SU-DHL-6 (cell line): Measurements from ENCODE around the gene PPP2R2C.

Experiments used
- H2AFZ ChIP-seq: fragments of 200-600 bp; sonication (generic); 2 replicates; pipeline ENCODE4 v1.6.1; 2014; ENCODE audit warnings: low read depth, mild to moderate bottlenecking, moderate library complexity, mixed read lengths, antibody characterized with exemption, low read length; ENCODE audit not compliant: severe bottlenecking
- H3F3A ChIP-seq: fragments of 200-600 bp; shearing (Covaris generic); 2 replicates; pipeline ENCODE4 v1.6.0; 2016; ENCODE audit warnings: antibody characterized with exemption, mild to moderate bottlenecking; ENCODE audit not compliant: insufficient read depth
- H3K27ac ChIP-seq: fragments of 200-600 bp; sonication (generic); 2 replicates; pipeline ENCODE4 v1.5.1; 2016; ENCODE audit warnings: low read depth, mild to moderate bottlenecking, low read length, moderate library complexity, mixed read lengths
- H3K27me3 ChIP-seq: fragments of 200-600 bp; sonication (generic), shearing (Covaris generic); 2 replicates; pipeline ENCODE4 v1.6.0; 2014; ENCODE audit warnings: mild to moderate bottlenecking, low read length
- H3K36me3 ChIP-seq: fragments of 200-600 bp; sonication (generic); 2 replicates; pipeline ENCODE4 v1.6.1; 2014; ENCODE audit warnings: mild to moderate bottlenecking, low read length, mixed read lengths
- H3K4me2 ChIP-seq: fragments of 300-600, 200-600 bp; shearing (Covaris generic), sonication (generic); 2 replicates; pipeline ENCODE4 v1.6.0; 2014; ENCODE audit warnings: low read length, low read depth, mild to moderate bottlenecking; ENCODE audit not compliant: poor library complexity, severe bottlenecking
- H3K4me3 ChIP-seq: fragments of 200-600 bp; sonication (generic); 2 replicates; pipeline ENCODE4 v1.5.1; 2014; ENCODE audit warnings: antibody characterized with exemption, low read length, mild to moderate bottlenecking, mixed read lengths; ENCODE audit not compliant: insufficient read depth, poor library complexity, severe bottlenecking
- H3K79me2 ChIP-seq: fragments of 200-600 bp; sonication (generic); 2 replicates; pipeline ENCODE4 v1.6.1; 2014; ENCODE audit warnings: mild to moderate bottlenecking, low read length, moderate library complexity; ENCODE audit not compliant: insufficient read depth
- H3K9ac ChIP-seq: fragments of 200-600 bp; sonication (generic); 2 replicates; pipeline ENCODE4 v1.7.0; 2014; ENCODE audit warnings: mild to moderate bottlenecking, low read length
- H3K9me2 ChIP-seq: fragments of 200-600 bp; sonication (generic); replicated peaks from 2 replicates; pipeline ENCODE4 v1.6.1; 2014; ENCODE audit warnings: low read length; ENCODE audit not compliant: insufficient read depth
- H3K9me3 ChIP-seq: fragments of 200-600 bp; sonication (generic); 2 replicates; pipeline ENCODE4 v1.6.1; 2014; ENCODE audit warnings: low read length, mixed read lengths; ENCODE audit not compliant: insufficient read depth
- H4K20me1 ChIP-seq: fragments of 200-600 bp; sonication (generic); 2 replicates; pipeline ENCODE4 v1.6.1; 2014; ENCODE audit warnings: low read depth, mild to moderate bottlenecking, antibody characterized with exemption, low read length, moderate library complexity, mixed read lengths
- EZH2phosphoT487 ChIP-seq: fragments of 200-600 bp; sonication (generic), shearing (Covaris generic); conservative IDR thresholded peaks from 2 replicates; pipeline ENCODE4 v1.6.1; 2018; ENCODE audit warnings: mild to moderate bottlenecking, antibody characterized with exemption, low read length, moderate library complexity, mixed read lengths
- TF ChIP-seq, protein P1 (sequence below): fragments of 200-600 bp; sonication (generic); IDR thresholded peaks from one replicate; pipeline ENCODE4 v1.5.1; 2017; ENCODE audit warnings: antibody characterized with exemption, mild to moderate bottlenecking, low read length, moderate library complexity; ENCODE audit not compliant: insufficient read depth, poor library complexity, severe bottlenecking

Gene PPP2R2C

DNA sequence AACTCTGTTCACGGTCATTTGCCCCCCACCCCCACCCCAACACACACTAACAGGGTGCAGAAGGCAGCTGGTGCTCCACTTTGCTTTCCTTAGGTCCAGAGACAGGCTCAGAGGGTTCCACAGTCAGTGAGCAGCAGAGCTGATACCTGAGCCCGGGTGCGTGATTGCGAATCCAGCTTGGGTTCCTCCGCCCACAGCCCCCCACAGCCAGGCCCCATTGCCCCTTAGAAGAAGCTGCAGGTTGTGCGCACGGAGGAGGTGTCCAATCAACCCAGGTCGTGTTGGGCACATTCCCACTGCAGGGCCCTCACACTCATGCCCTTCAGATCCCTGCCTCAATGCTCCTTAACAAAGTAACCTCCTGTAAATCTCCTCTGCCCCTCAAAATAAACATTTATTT, 117.8 kb downstream of the PPP2R2C start:
- Histone ChIP-seq H3K9me2 (no peaks in the 10 kb centered on the region), H3K27me3 (no peaks in the 10 kb centered on the region), H3K9me3 (no peaks in the 10 kb centered on the region), H3K4me3 (no peak overlapping the region), H3K27ac (no peak overlapping the region), H2AFZ (no peak overlapping the region), H3F3A (no peaks in the 10 kb centered on the region), H3K79me2 (no peaks in the 10 kb centered on the region), H3K9ac (no peak overlapping the region), H3K4me2 (no peak overlapping the region), H4K20me1 (no peaks in the 10 kb centered on the region), H3K36me3 (no peaks in the 10 kb centered on the region)
- TF ChIP-seq EZH2phosphoT487 = no peak
- TF ChIP-seq, protein P1, sequence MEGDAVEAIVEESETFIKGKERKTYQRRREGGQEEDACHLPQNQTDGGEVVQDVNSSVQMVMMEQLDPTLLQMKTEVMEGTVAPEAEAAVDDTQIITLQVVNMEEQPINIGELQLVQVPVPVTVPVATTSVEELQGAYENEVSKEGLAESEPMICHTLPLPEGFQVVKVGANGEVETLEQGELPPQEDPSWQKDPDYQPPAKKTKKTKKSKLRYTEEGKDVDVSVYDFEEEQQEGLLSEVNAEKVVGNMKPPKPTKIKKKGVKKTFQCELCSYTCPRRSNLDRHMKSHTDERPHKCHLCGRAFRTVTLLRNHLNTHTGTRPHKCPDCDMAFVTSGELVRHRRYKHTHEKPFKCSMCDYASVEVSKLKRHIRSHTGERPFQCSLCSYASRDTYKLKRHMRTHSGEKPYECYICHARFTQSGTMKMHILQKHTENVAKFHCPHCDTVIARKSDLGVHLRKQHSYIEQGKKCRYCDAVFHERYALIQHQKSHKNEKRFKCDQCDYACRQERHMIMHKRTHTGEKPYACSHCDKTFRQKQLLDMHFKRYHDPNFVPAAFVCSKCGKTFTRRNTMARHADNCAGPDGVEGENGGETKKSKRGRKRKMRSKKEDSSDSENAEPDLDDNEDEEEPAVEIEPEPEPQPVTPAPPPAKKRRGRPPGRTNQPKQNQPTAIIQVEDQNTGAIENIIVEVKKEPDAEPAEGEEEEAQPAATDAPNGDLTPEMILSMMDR = no peak

DNA sequence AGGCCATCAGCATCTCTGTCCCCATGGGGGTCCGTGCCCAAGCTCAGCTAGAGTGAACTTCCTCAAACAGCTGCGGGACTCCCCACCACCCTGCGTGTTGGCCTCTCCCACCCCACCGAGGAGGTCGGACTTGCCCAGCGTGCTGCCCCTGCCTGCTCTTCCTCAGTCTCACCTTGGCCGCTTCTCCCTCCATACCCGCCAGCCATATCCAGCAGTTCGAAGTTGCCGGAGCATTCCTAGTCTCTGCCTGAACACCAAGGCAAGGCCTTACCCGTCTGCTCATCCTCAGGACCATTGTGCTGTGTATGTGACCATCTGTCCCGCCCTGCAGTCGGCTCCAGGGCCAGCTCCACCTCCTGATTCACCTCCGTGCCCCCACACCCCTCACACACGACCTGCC, 118.3 kb downstream of the PPP2R2C start:
- no peaks in the 10 kb centered on the region for H3K9me3 ChIP-seq
- H3K9me2 ChIP-seq = no peaks in the 10 kb centered on the region
- TF ChIP-seq EZH2phosphoT487 = no peak
- TF ChIP-seq, protein P1 = no peak
- no peak overlapping the region for H2AFZ ChIP-seq
- H3K36me3 ChIP-seq = no peaks in the 10 kb centered on the region
- no peaks in the 10 kb centered on the region for H3K27me3 ChIP-seq
- no peaks in the 10 kb centered on the region for H4K20me1 ChIP-seq
- H3K79me2 ChIP-seq = no peaks in the 10 kb centered on the region
- H3K27ac ChIP-seq = no peak overlapping the region
- H3K4me2 ChIP-seq = no peak overlapping the region
- no peak overlapping the region for H3K9ac ChIP-seq
- no peak overlapping the region for H3K4me3 ChIP-seq
- no peaks in the 10 kb centered on the region for H3F3A ChIP-seq

DNA sequence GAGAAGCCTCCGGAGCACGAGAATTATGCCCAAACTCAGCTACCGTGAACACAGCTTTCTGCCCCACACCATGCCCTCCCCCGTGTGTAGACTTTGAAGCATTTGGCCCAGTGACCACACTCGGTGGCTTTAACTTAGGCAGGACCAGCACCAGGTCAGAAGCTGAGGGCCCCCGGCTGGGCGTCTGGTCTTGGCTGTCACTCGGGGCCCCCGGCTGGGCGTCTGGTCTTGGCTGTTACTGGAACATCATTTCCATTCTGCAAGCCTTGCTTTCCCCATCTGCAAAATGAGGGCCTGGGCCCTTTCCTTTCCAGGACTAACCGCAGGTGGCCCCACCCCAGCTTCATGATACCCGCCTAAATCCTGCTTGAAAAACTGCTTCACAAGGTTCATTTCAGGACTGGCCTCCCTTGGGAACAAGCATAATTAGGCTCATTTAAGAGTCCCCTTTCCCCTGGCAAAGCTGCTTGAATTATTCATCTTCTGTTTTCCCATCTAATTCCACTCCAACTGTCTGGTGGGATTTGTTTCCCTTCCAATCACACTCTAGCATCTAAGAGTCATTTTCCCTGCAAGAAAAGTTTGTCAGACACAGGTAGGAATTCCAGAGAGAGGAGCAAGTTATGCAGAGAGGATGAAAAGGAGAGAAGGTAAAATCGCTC, 120.3 kb downstream of the PPP2R2C start:
- no peaks in the 10 kb centered on the region for H3K9me3 ChIP-seq
- no peaks in the 10 kb centered on the region for H3F3A ChIP-seq
- H4K20me1 ChIP-seq = no peaks in the 10 kb centered on the region
- TF ChIP-seq EZH2phosphoT487 = no peak
- TF ChIP-seq, protein P1 = no peak
- H3K9me2 ChIP-seq = no peaks in the 10 kb centered on the region
- H2AFZ ChIP-seq = no peak overlapping the region
- H3K4me2 ChIP-seq = no peak overlapping the region
- H3K27ac ChIP-seq = no peak overlapping the region
- H3K36me3 ChIP-seq = no peaks in the 10 kb centered on the region
- no peak overlapping the region for H3K9ac ChIP-seq
- H3K79me2 ChIP-seq = no peaks in the 10 kb centered on the region
- H3K4me3 ChIP-seq = no peak overlapping the region
- H3K27me3 ChIP-seq = no peaks in the 10 kb centered on the region
